PC-9 (cell line): ENCODE data around the gene GYS2. TPM values are rescaled to one million over a fixed set of nuclear protein-coding genes. Genes with fewer than 3 reads are reported as not detected.

Experiments used
- BruUV-seq: library from RNA; stranded (reverse); fragments of 400-500 nt; replicated peaks from 2 replicates; lab custom pipeline; 2021; lab: Mats Ljungman, UMichigan
- CTCF ChIA-PET: fragments of 300-600 bp; sonication (Branson Sonifier 250); formaldehyde crosslinking; loops from one replicate; lab custom pipeline; 2022; ENCODE audit warnings: antibody characterized with exemption; lab: Charles Lee
- POLR2A ChIA-PET: fragments of 300-600 bp; sonication (Branson Sonifier 250); formaldehyde crosslinking; loops from one replicate; lab custom pipeline; 2022; ENCODE audit warnings: antibody characterized with exemption; ENCODE audit not compliant: unreplicated experiment; lab: Charles Lee
- DNase-seq, 2 experiments: peaks; one replicate each; pipeline versions ENCODE4 v3.0.0 to v3.0.0-alpha.2; 2015 to 2022; ENCODE audit warnings: mixed read lengths in 1 of 2
- H2AFZ ChIP-seq: fragments of 200-600 bp; sonication (generic); 2 replicates; pipeline ENCODE4 v1.8.1; 2017; ENCODE audit warnings: antibody characterized with exemption
- H3F3A ChIP-seq: fragments of 200-600 bp; sonication (generic); 2 replicates; pipeline ENCODE4 v1.8.1; 2017; ENCODE audit warnings: antibody characterized with exemption, mild to moderate bottlenecking, low read depth; ENCODE audit not compliant: insufficient read depth
- H3K27ac ChIP-seq: fragments of 200-600 bp; sonication (generic); 2 replicates; pipeline ENCODE4 v1.6.1; 2016; ENCODE audit warnings: mixed run types
- H3K27me3 ChIP-seq: fragments of 200-600 bp; sonication (generic); 2 replicates; pipeline ENCODE4 v1.6.1; 2016; ENCODE audit warnings: low read depth, mixed run types; ENCODE audit not compliant: insufficient read depth
- H3K36me3 ChIP-seq: fragments of 200-600 bp; sonication (generic); 2 replicates; pipeline ENCODE4 v1.6.1; 2016; ENCODE audit warnings: low read depth, mixed run types
- H3K4me1 ChIP-seq: fragments of 200-600 bp; sonication (generic); replicated peaks from 2 replicates; pipeline ENCODE4 v1.6.1; 2016; ENCODE audit warnings: mixed run types; ENCODE audit not compliant: insufficient read depth
- H3K4me2 ChIP-seq: fragments of 200-600 bp; sonication (generic); 2 replicates; pipeline ENCODE4 v1.6.1; 2017; ENCODE audit warnings: mixed run types
- H3K4me3 ChIP-seq: fragments of 200-600 bp; sonication (generic); 2 replicates; pipeline ENCODE4 v1.6.1; 2016; ENCODE audit warnings: mixed run types
- H3K79me2 ChIP-seq: fragments of 200-600 bp; sonication (generic); 2 replicates; pipeline ENCODE4 v1.6.1; 2017; ENCODE audit warnings: low read depth, mixed run types
- H3K9me2 ChIP-seq: fragments of 200-600 bp; sonication (generic); 2 replicates; pipeline ENCODE4 v1.8.1; 2017; ENCODE audit warnings: mild to moderate bottlenecking; ENCODE audit not compliant: insufficient read depth
- H3K9me3 ChIP-seq: fragments of 200-600 bp; sonication (generic); 2 replicates; pipeline ENCODE4 v1.8.1; 2016; ENCODE audit warnings: low read depth; ENCODE audit not compliant: insufficient read depth
- H4K20me1 ChIP-seq: fragments of 200-600 bp; sonication (generic); 2 replicates; pipeline ENCODE4 v1.8.1; 2017; ENCODE audit not compliant: insufficient read depth
- EZH2 ChIP-seq: fragments of 200-600 bp; sonication (generic); IDR thresholded peaks from 2 replicates; pipeline ENCODE4 v1.8.0; 2017; ENCODE audit warnings: antibody characterized with exemption, low read depth
- intact Hi-C: fragments of 100-400 bp; cut with micrococcal nuclease; formaldehyde crosslinking; loops from one replicate; pipeline ENCODE4 v1.10.0; 2022; ENCODE audit not compliant: unreplicated experiment
- total RNA-seq: library from RNA; stranded (reverse); gene quantifications from 2 replicates; pipeline ENCODE4 v1.2.3, GENCODE V29; 2021
- TF ChIP-seq, protein P1 (sequence below): fragments of 200-600 bp; sonication (generic); conservative IDR thresholded peaks from 2 replicates; pipeline ENCODE4 v1.6.1; 2017; ENCODE audit warnings: mixed run types, antibody characterized with exemption, mild to moderate bottlenecking, moderate library complexity

Gene GYS2
- total RNA-seq, 1 experiment from 2014 or later: not detected

DNA sequence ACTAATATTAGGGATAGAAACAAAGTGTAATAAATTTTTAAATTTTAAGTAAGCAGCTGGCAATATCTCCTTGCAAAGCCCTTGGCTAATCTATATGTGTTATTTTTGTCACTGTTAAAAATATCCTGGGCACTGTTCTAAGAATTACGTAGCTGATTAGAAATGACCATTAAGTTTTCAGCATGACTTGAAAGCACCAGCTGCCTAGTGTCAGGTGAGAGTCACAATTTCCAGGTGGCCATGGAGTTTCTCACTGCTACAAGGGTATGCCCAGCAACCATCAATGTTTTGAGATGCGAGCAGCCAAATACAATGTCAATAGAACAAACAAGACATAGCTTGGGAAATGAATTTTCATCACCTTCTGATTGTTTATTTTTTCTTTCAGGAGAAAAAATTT lies 23.3 kb upstream of the GYS2 start:
- Histone ChIP-seq H3F3A (peaks cover 10% of the 10 kb centered on the region; the same call in 1 of the 2 replicates), H3K9me3 (no peaks in the 10 kb centered on the region), H3K9me2 (no peaks in the 10 kb centered on the region), H3K4me1 (no peaks in the 10 kb centered on the region), H3K4me2 (no peak overlapping the region), H3K27me3 (no peaks in the 10 kb centered on the region), H4K20me1 (no peaks in the 10 kb centered on the region), H3K36me3 (no peaks in the 10 kb centered on the region), H3K79me2 (no peaks in the 10 kb centered on the region), H2AFZ (no peak overlapping the region), H3K27ac (no peak overlapping the region), H3K4me3 (no peak overlapping the region)
- intact Hi-C loops: no loop called here
- DNase-seq: no peak
- CTCF ChIA-PET: no interaction called here
- TF ChIP-seq EZH2: no peak
- TF ChIP-seq, protein P1, sequence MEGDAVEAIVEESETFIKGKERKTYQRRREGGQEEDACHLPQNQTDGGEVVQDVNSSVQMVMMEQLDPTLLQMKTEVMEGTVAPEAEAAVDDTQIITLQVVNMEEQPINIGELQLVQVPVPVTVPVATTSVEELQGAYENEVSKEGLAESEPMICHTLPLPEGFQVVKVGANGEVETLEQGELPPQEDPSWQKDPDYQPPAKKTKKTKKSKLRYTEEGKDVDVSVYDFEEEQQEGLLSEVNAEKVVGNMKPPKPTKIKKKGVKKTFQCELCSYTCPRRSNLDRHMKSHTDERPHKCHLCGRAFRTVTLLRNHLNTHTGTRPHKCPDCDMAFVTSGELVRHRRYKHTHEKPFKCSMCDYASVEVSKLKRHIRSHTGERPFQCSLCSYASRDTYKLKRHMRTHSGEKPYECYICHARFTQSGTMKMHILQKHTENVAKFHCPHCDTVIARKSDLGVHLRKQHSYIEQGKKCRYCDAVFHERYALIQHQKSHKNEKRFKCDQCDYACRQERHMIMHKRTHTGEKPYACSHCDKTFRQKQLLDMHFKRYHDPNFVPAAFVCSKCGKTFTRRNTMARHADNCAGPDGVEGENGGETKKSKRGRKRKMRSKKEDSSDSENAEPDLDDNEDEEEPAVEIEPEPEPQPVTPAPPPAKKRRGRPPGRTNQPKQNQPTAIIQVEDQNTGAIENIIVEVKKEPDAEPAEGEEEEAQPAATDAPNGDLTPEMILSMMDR: no peak
- POLR2A ChIA-PET: interaction anchor here (0.5 kb wide), 1 partner anchor 96 kb away, joined by 3 read pairs; no protein-coding TSS in a partner anchor
- BruUV-seq: no TSS peak

DNA sequence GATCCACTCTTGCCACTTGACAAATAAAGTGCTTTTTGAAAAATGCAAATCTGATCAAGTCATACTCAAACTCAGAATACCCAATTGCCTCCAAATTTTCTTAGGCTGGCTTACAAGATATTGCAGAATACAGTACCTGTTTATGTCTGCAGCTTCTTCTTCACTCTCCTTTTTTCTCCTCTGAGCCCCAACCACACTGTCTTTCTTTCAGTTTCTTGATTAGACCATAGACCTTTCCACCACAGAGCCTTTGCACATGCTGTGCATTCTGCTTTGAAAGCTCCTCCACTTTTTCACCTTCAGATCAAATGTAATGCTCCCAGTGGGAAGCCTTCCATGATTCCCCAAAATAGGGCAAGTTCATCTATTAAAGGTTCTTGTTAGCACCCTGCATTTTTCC lies 13.9 kb upstream of the GYS2 start:
- TF ChIP-seq EZH2: no peak
- TF ChIP-seq, protein P1: no peak
- H3F3A ChIP-seq: no peaks in the 10 kb centered on the region
- H3K79me2 ChIP-seq: no peaks in the 10 kb centered on the region
- H2AFZ ChIP-seq: no peak overlapping the region
- no peaks in the 10 kb centered on the region; the same call in 1 of the 2 replicates for H4K20me1 ChIP-seq
- no peaks in the 10 kb centered on the region for H3K4me1 ChIP-seq
- CTCF ChIA-PET: no interaction called here
- H3K36me3 ChIP-seq: no peaks in the 10 kb centered on the region
- no peaks in the 10 kb centered on the region for H3K9me3 ChIP-seq
- intact Hi-C loops: no loop called here
- H3K27ac ChIP-seq: no peak overlapping the region
- H3K4me3 ChIP-seq: no peak overlapping the region
- DNase-seq: no peak
- POLR2A ChIA-PET: no interaction called here
- no peaks in the 10 kb centered on the region for H3K27me3 ChIP-seq
- no TSS peak for BruUV-seq
- H3K9me2 ChIP-seq: no peaks in the 10 kb centered on the region
- no peak overlapping the region for H3K4me2 ChIP-seq

DNA sequence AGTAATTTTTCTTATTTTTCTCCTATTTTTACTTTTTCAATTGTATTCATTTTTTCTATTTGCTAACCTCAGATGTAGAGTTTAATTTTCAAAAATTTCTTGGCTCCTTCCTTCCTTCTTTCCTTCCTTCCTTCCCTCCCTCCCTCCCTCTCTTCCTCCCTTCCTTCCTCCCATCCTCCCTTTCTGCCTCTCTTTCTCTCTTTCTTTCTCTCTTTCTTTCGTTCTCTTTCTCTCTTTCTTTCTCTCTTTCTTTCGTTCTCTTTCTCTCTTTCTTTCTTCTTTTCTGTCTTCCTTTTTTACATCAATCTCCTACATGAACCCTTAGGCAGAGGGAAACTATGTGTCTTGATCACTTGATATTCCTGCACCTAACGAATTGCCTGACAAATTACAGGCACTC lies 12.4 kb upstream of the GYS2 start:
- Histone ChIP-seq H3K27me3 (no peaks in the 10 kb centered on the region), H2AFZ (no peak overlapping the region), H3K36me3 (no peaks in the 10 kb centered on the region), H3F3A (no peaks in the 10 kb centered on the region), H3K4me2 (no peak overlapping the region), H3K9me2 (no peaks in the 10 kb centered on the region), H3K4me3 (no peak overlapping the region), H4K20me1 (no peaks in the 10 kb centered on the region; the same call in 1 of the 2 replicates), H3K9me3 (no peaks in the 10 kb centered on the region), H3K79me2 (no peaks in the 10 kb centered on the region), H3K27ac (no peak overlapping the region), H3K4me1 (no peaks in the 10 kb centered on the region)
- intact Hi-C loops: no loop called here
- CTCF ChIA-PET: no interaction called here
- no TSS peak for BruUV-seq
- POLR2A ChIA-PET: no interaction called here
- DNase-seq: no peak
- TF ChIP-seq, protein P1: no peak
- no peak for TF ChIP-seq EZH2
